Measurements from ENCODE around the gene AKAP3. TPM values are rescaled to one million over a fixed set of nuclear protein-coding genes. Genes with fewer than 3 reads are reported as not detected.

AKAP3 gene
- total and polyA plus RNA-seq, 4 donors = 0.21 to 2.0 (median 1.0) TPM

- no peaks in the 10 kb centered on the region for H3K4me1 ChIP-seq (ENCODE audit: control insufficient read depth in 4 of 4, insufficient read depth in 4 of 4, low read length in 3 of 4)
- DNase-seq (ENCODE audit: low spot score) = no peak
- H3K9ac ChIP-seq (ENCODE audit: low read depth in 1 of 2, low read length in 2 of 2) = no peak overlapping the region
- WGBS = 96% methylated on average over 6 of the region's 6 CpGs
- H3K27ac ChIP-seq (ENCODE audit: low read depth in 1 of 2, low read length in 2 of 2) = no peak overlapping the region
- TF ChIP-seq JUND (IDR thresholded peaks at IDR 0.05) (no peak), SP1 (IDR thresholded peaks at IDR 0.05) (no peak), TAF1 (conservative IDR thresholded peaks at IDR 0.05) (no peak), EGR1 (IDR thresholded peaks at IDR 0.05; ENCODE audit: low read depth in 2 of 2) (no peak), GABPA (IDR thresholded peaks at IDR 0.05 in 1 of 2, conservative IDR thresholded peaks at IDR 0.05 in 1 of 2) (no peak), RXRA (IDR thresholded peaks at IDR 0.05) (no peak), FOXA1 (IDR thresholded peaks at IDR 0.05) (no peak), REST (IDR thresholded peaks at IDR 0.05) (no peak), NR2F2 (IDR thresholded peaks at IDR 0.05) (no peak), FOXA2 (IDR thresholded peaks at IDR 0.05) (no peak), CTCF (IDR thresholded peaks at IDR 0.05; ENCODE audit: low read depth, low read length, missing input control) (no peak), HNF4G (IDR thresholded peaks at IDR 0.05) (no peak), HNF4A (conservative IDR thresholded peaks at IDR 0.05) (no peak), RAD21 (IDR thresholded peaks at IDR 0.05) (no peak), YY1 (IDR thresholded peaks at IDR 0.05) (no peak)
- TF ChIP-seq, protein P1, sequence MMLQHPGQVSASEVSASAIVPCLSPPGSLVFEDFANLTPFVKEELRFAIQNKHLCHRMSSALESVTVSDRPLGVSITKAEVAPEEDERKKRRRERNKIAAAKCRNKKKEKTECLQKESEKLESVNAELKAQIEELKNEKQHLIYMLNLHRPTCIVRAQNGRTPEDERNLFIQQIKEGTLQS (IDR thresholded peaks at IDR 0.05) = no peak
- TF ChIP-seq, protein P2, sequence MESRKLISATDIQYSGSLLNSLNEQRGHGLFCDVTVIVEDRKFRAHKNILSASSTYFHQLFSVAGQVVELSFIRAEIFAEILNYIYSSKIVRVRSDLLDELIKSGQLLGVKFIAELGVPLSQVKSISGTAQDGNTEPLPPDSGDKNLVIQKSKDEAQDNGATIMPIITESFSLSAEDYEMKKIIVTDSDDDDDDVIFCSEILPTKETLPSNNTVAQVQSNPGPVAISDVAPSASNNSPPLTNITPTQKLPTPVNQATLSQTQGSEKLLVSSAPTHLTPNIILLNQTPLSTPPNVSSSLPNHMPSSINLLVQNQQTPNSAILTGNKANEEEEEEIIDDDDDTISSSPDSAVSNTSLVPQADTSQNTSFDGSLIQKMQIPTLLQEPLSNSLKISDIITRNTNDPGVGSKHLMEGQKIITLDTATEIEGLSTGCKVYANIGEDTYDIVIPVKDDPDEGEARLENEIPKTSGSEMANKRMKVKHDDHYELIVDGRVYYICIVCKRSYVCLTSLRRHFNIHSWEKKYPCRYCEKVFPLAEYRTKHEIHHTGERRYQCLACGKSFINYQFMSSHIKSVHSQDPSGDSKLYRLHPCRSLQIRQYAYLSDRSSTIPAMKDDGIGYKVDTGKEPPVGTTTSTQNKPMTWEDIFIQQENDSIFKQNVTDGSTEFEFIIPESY (IDR thresholded peaks at IDR 0.05) = no peak
- TF ChIP-seq, protein P3, sequence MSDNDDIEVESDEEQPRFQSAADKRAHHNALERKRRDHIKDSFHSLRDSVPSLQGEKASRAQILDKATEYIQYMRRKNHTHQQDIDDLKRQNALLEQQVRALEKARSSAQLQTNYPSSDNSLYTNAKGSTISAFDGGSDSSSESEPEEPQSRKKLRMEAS (IDR thresholded peaks at IDR 0.05) = no peak
- no peaks in the 10 kb centered on the region for H3K36me3 ChIP-seq (ENCODE audit: control insufficient read depth in 4 of 4, insufficient read depth in 3 of 4, low read depth in 1 of 4, low read length in 3 of 4)
- H3K4me3 ChIP-seq (ENCODE audit: low read depth in 1 of 3, low read length in 3 of 3) = no peak overlapping the region
- no peaks in the 10 kb centered on the region for H3K27me3 ChIP-seq (ENCODE audit: control insufficient read depth in 4 of 4, insufficient read depth in 4 of 4, low read length in 3 of 4)
- no peaks in the 10 kb centered on the region for H3K9me3 ChIP-seq (ENCODE audit: control insufficient read depth in 4 of 4, low read length in 3 of 4)
These were observed 53.0 kb downstream of the AKAP3 start for GRCh38 chr12:4595881-4596280.

Measured in liver (tissue), 9 donors.